Adrenal gland (tissue), 12 donors: ENCODE results near the gene PCDH9. TPM values are rescaled to one million over a fixed set of nuclear protein-coding genes. Genes with fewer than 3 reads are reported as not detected.

ENCODE experiments used
- DNase-seq, 7 donors: peaks; one replicate each; pipeline ENCODE4 v3.0.0-alpha.2; 2019 to 2020
- H3K27ac ChIP-seq, 5 donors: fragments of 200-600 bp; sonication (generic) in 4 of 5; 1 replicate in 3 of 5; 2 replicates in 2 of 5; pipeline versions ENCODE4 v1.5.1 to v1.8.0; 2016 to 2020; ENCODE audit warnings: mild to moderate bottlenecking in 1 of 5
- H3K27me3 ChIP-seq: fragments of 200-600 bp; 2 replicates; pipeline ENCODE4 v1.8.0; 2021
- H3K36me3 ChIP-seq, 2 donors: fragments of 200-600 bp; replicated peaks in 1 of 2; 1 replicate in 1 of 2; 2 replicates in 1 of 2; pipeline versions ENCODE4 v1.5.1 to v1.8.0; 2018 to 2022
- H3K4me1 ChIP-seq, 2 donors: fragments of 200-600 bp; replicated peaks in 1 of 2; 1 replicate in 1 of 2; 2 replicates in 1 of 2; pipeline versions ENCODE4 v1.5.1 to v1.8.0; 2018 to 2021
- H3K4me3 ChIP-seq, 4 donors: fragments of 200-600 bp; sonication (generic) in 3 of 4; one replicate each; pipeline ENCODE4 v1.5.1; 2016 to 2018
- H3K9me3 ChIP-seq, 3 donors: fragments of 200-600 bp; sonication (generic) in 1 of 3; replicated peaks in 1 of 3; 1 replicate in 2 of 3; 2 replicates in 1 of 3; pipeline versions ENCODE4 v1.5.1 to v1.8.0; 2016 to 2021
- CTCF ChIP-seq, 6 experiments: fragments of 450-650 bp in 4 of 6; fragments of 200-600 bp in 2 of 6; sonication (generic) in 1 of 6; IDR thresholded peaks; 1 replicate in 5 of 6; 2 replicates in 1 of 6; pipeline versions ENCODE4 v1.5.1 to v1.8.0; 2016 to 2021; ENCODE audit warnings: antibody characterized with exemption in 6 of 6, mild to moderate bottlenecking in 2 of 6, moderate library complexity in 1 of 6
- POLR2A ChIP-seq, 2 donors: fragments of 450-650 bp; IDR thresholded peaks; one replicate each; pipeline ENCODE4 v1.6.1; 2017; ENCODE audit warnings: antibody characterized with exemption in 2 of 2, mild to moderate bottlenecking in 2 of 2, moderate library complexity in 1 of 2
- WGBS, 4 donors: extraction: QIAGEN DNeasy Blood & Tissue Kit in 2 of 4; methylation state at CpG; one replicate each; pipeline versions ENCODE4 v1.1.5 to v1.1.7; 2013 to 2017; 5-methylcytosine and 5-hydroxymethylcytosine counted together
- intact Hi-C, 2 donors: fragments of 100-400 bp; cut with DNase I; formaldehyde crosslinking; loops; one replicate each; pipeline versions ENCODE4 v1.14.1 to v1.15.0; 2022 to 2023
- polyA plus RNA-seq, 3 donors: library from polyadenylated mRNA; stranded (reverse); fragments of 200-250 nt in 2 of 3; fragments of 350-450 nt in 1 of 3; fragmentation: Illumina TruSeq in 1 of 3; extraction: RNeasy Lipid Tissue Mini Kit (QIAGEN cat#74804) in 1 of 3; gene quantifications; one replicate each; pipeline ENCODE4 v1.2.3, GENCODE V29; 2013 to 2014
- total RNA-seq, 9 donors: library from RNA; depleted of rRNA in 4 of 9; stranded (reverse); fragments of >200 nt in 4 of 9; fragments of 120-200 nt in 1 of 9; fragmentation: NEBNext Ultra II Directional in 1 of 9; extraction: Animal tissue kit (Norgen Biotek cat#: 25700) in 1 of 9; gene quantifications; one replicate each; pipeline versions ENCODE4 v1.1.0 to v1.2.4, GENCODE V29; 2013 to 2023
- donor health status: healthy with polysubstance abuse.
- donor health status: Bipolar disorder and iron deficiency.
- donor health status: DM: yes; HTN: yes; CAD: no.
- donor health status: DM: no; HTN: no; CAD: no.
- donor health status: DM: no; HTN: no; CAD: no.
- donor health status: DM: yes; HTN: yes; CAD: no.

The PCDH9 gene
- total and polyA plus RNA-seq, 12 donors: 0.71 to 10.9 (median 3.6) TPM

- intact Hi-C loops: no loop called here
- H3K9me3 ChIP-seq: no peaks in the 10 kb centered on the region
- DNase-seq: no peak
- TF ChIP-seq CTCF (IDR thresholded peaks at IDR 0.05) (no peak), POLR2A (IDR thresholded peaks at IDR 0.05) (no peak)
- WGBS, 4 donors: 87 to 92% (median 90%) methylated on average over 3 of the region's 3 CpGs
- no peak overlapping the region for H3K27ac ChIP-seq
- no peak overlapping the region for H3K4me3 ChIP-seq
- H3K27me3 ChIP-seq: no peaks in the 10 kb centered on the region
- no peaks in the 10 kb centered on the region for H3K4me1 ChIP-seq
- H3K36me3 ChIP-seq: no peaks in the 10 kb centered on the region
These were observed 158.1 kb downstream of the PCDH9 start for GRCh38 chr13:67071918-67072598.

GRCh38 chr13:67070306-67070705 is 159.8 kb downstream of the PCDH9 start:
- Histone ChIP-seq H3K4me1 (no peaks in the 10 kb centered on the region), H3K27ac (no peak overlapping the region), H3K4me3 (no peak overlapping the region), H3K9me3 (no peaks in the 10 kb centered on the region), H3K27me3 (no peaks in the 10 kb centered on the region), H3K36me3 (no peaks in the 10 kb centered on the region)
- TF ChIP-seq POLR2A (IDR thresholded peaks at IDR 0.05): no peak
- TF ChIP-seq CTCF (IDR thresholded peaks at IDR 0.05): no peak
- DNase-seq: no peak
- intact Hi-C loops: no loop called here

- TF ChIP-seq POLR2A (IDR thresholded peaks at IDR 0.05) (no peak), CTCF (IDR thresholded peaks at IDR 0.05) (no peak)
- no peaks in the 10 kb centered on the region for H3K27me3 ChIP-seq
- no peak overlapping the region for H3K27ac ChIP-seq
- 76 to 86% (median 83%) methylated on average over 3 of the region's 3 CpGs for WGBS, 4 donors
- H3K4me1 ChIP-seq: no peaks in the 10 kb centered on the region
- DNase-seq: no peak
- no peaks in the 10 kb centered on the region for H3K36me3 ChIP-seq
- no peaks in the 10 kb centered on the region for H3K9me3 ChIP-seq
- intact Hi-C loops: no loop called here
- no peak overlapping the region for H3K4me3 ChIP-seq
These were observed 160.9 kb downstream of the PCDH9 start for GRCh38 chr13:67069117-67069767.

GRCh38 chr13:67064920-67065319 is 165.2 kb downstream of the PCDH9 start:
- Histone ChIP-seq H3K27ac (no peak overlapping the region), H3K9me3 (no peaks in the 10 kb centered on the region), H3K27me3 (no peaks in the 10 kb centered on the region), H3K4me3 (no peak overlapping the region), H3K36me3 (no peaks in the 10 kb centered on the region), H3K4me1 (no peaks in the 10 kb centered on the region)
- WGBS, 4 donors: 70 to 79% (median 76%) methylated on average over 2 of the region's 2 CpGs
- no peak for DNase-seq
- intact Hi-C loops: no loop called here
- no peak for TF ChIP-seq POLR2A (IDR thresholded peaks at IDR 0.05)
- TF ChIP-seq CTCF (IDR thresholded peaks at IDR 0.05): no peak
